ENCODE measurements around the gene TMEM169. TPM values are rescaled to one million over a fixed set of nuclear protein-coding genes. Genes with fewer than 3 reads are reported as not detected.

TMEM169 gene
- total RNA-seq, 1 donor, result 0.36 TPM

GRCh38 chr2:216069028-216069427 is 12.7 kb upstream of the TMEM169 start:
- H3K4me1 ChIP-seq (ENCODE audit: insufficient read depth, low read length), result peaks cover 9% of the 10 kb centered on the region
- TF ChIP-seq CTCF (IDR thresholded peaks at IDR 0.05; ENCODE audit: extremely low read depth, low read depth, low read length), result no peak
- no peaks in the 10 kb centered on the region for H3K9me3 ChIP-seq (ENCODE audit: low read depth, low read length)
- no peak overlapping the region for H3K4me2 ChIP-seq (ENCODE audit: insufficient read depth, low read length)
- H3K27me3 ChIP-seq (ENCODE audit: insufficient read depth, low read length), result no peaks in the 10 kb centered on the region
- H4K20me1 ChIP-seq (ENCODE audit: insufficient read depth, low read length), result no peaks in the 10 kb centered on the region
- no peak overlapping the region for H3K4me3 ChIP-seq (ENCODE audit: insufficient read depth, low read length)
- no peaks in the 10 kb centered on the region for H3K36me3 ChIP-seq (ENCODE audit: insufficient read depth, low read length)
- DNase-seq (ENCODE audit: insufficient read length, low spot score, missing footprints), result no peak
- H2AFZ ChIP-seq (ENCODE audit: low read length), result no peak overlapping the region
- no peak overlapping the region for H3K27ac ChIP-seq (ENCODE audit: low read depth, low read length)
- H3K79me2 ChIP-seq (ENCODE audit: insufficient read depth, low read length), result no peaks in the 10 kb centered on the region

- H3K4me3 ChIP-seq (ENCODE audit: insufficient read depth, low read length), result no peak overlapping the region
- H3K27me3 ChIP-seq (ENCODE audit: insufficient read depth, low read length), result no peaks in the 10 kb centered on the region
- H3K27ac ChIP-seq (ENCODE audit: low read depth, low read length), result no peak overlapping the region
- H3K4me1 ChIP-seq (ENCODE audit: insufficient read depth, low read length), result peaks cover 9% of the 10 kb centered on the region
- no peaks in the 10 kb centered on the region for H3K79me2 ChIP-seq (ENCODE audit: insufficient read depth, low read length)
- H3K36me3 ChIP-seq (ENCODE audit: insufficient read depth, low read length), result no peaks in the 10 kb centered on the region
- H2AFZ ChIP-seq (ENCODE audit: low read length), result no peak overlapping the region
- TF ChIP-seq CTCF (IDR thresholded peaks at IDR 0.05; ENCODE audit: extremely low read depth, low read depth, low read length), result no peak
- no peaks in the 10 kb centered on the region for H4K20me1 ChIP-seq (ENCODE audit: insufficient read depth, low read length)
- no peaks in the 10 kb centered on the region for H3K9me3 ChIP-seq (ENCODE audit: low read depth, low read length)
- no peak for DNase-seq (ENCODE audit: insufficient read length, low spot score, missing footprints)
- no peak overlapping the region for H3K4me2 ChIP-seq (ENCODE audit: insufficient read depth, low read length)
Measured at GRCh38 chr2:216070195-216070594, 11.5 kb upstream of the TMEM169 start.

GRCh38 chr2:216071111-216071851 is 10.4 kb upstream of the TMEM169 start:
- Histone ChIP-seq H3K36me3 (ENCODE audit: insufficient read depth, low read length) (no peaks in the 10 kb centered on the region), H2AFZ (ENCODE audit: low read length) (no peak overlapping the region), H3K4me2 (ENCODE audit: insufficient read depth, low read length) (no peak overlapping the region), H3K79me2 (ENCODE audit: insufficient read depth, low read length) (no peaks in the 10 kb centered on the region), H3K4me3 (ENCODE audit: insufficient read depth, low read length) (no peak overlapping the region), H3K4me1 (ENCODE audit: insufficient read depth, low read length) (peaks cover 5% of the 10 kb centered on the region), H4K20me1 (ENCODE audit: insufficient read depth, low read length) (no peaks in the 10 kb centered on the region), H3K27ac (ENCODE audit: low read depth, low read length) (no peak overlapping the region), H3K27me3 (ENCODE audit: insufficient read depth, low read length) (no peaks in the 10 kb centered on the region), H3K9me3 (ENCODE audit: low read depth, low read length) (no peaks in the 10 kb centered on the region)
- no peak for DNase-seq (ENCODE audit: insufficient read length, low spot score, missing footprints)
- TF ChIP-seq CTCF (IDR thresholded peaks at IDR 0.05; ENCODE audit: extremely low read depth, low read depth, low read length), result no peak

GRCh38 chr2:216072473-216072872 is 9.2 kb upstream of the TMEM169 start:
- Histone ChIP-seq H3K4me2 (ENCODE audit: insufficient read depth, low read length) (no peak overlapping the region), H3K4me3 (ENCODE audit: insufficient read depth, low read length) (no peak overlapping the region), H3K9me3 (ENCODE audit: low read depth, low read length) (no peaks in the 10 kb centered on the region), H3K27me3 (ENCODE audit: insufficient read depth, low read length) (no peaks in the 10 kb centered on the region), H4K20me1 (ENCODE audit: insufficient read depth, low read length) (no peaks in the 10 kb centered on the region), H3K79me2 (ENCODE audit: insufficient read depth, low read length) (no peaks in the 10 kb centered on the region), H3K36me3 (ENCODE audit: insufficient read depth, low read length) (no peaks in the 10 kb centered on the region), H3K4me1 (ENCODE audit: insufficient read depth, low read length) (no peaks in the 10 kb centered on the region), H3K27ac (ENCODE audit: low read depth, low read length) (no peak overlapping the region), H2AFZ (ENCODE audit: low read length) (no peak overlapping the region)
- DNase-seq (ENCODE audit: insufficient read length, low spot score, missing footprints), result no peak
- no peak for TF ChIP-seq CTCF (IDR thresholded peaks at IDR 0.05; ENCODE audit: extremely low read depth, low read depth, low read length)
